HUES6 (cell line): ENCODE results near the gene SSTR1.

Experiments
- H3K27ac ChIP-seq: 2 replicates; pipeline ENCODE4 v1.7.0; 2013; ENCODE audit warnings: low read depth, mild to moderate bottlenecking, low read length, inconsistent platforms
- H3K27me3 ChIP-seq: 2 replicates; pipeline ENCODE4 v1.6.1; 2013; ENCODE audit warnings: low read length; ENCODE audit not compliant: control insufficient read depth, insufficient read depth
- H3K36me3 ChIP-seq: 2 replicates; pipeline ENCODE4 v1.6.1; 2013; ENCODE audit warnings: low read length; ENCODE audit not compliant: control insufficient read depth, insufficient read depth
- H3K4me1 ChIP-seq: 2 replicates; pipeline ENCODE4 v1.6.1; 2013; ENCODE audit warnings: low read length; ENCODE audit not compliant: control insufficient read depth, insufficient read depth
- H3K4me3 ChIP-seq: 2 replicates; pipeline ENCODE4 v1.5.1; 2013; ENCODE audit warnings: low read depth, low read length
- H3K9ac ChIP-seq: one replicate; pipeline ENCODE4 v1.6.1; 2013; ENCODE audit warnings: mild to moderate bottlenecking, low read length
- H3K9me3 ChIP-seq: 2 replicates; pipeline ENCODE4 v1.6.1; 2013; ENCODE audit warnings: low read depth, low read length; ENCODE audit not compliant: control insufficient read depth, insufficient read depth

The SSTR1 gene

GRCh38 chr14:38207736-38208617 lies at the start of gene SSTR1:
TSS of gene SSTR1 (plus strand) at chr14:38207904. CDS start at chr14:38209390, 1,486 bp downstream.
- Histone ChIP-seq H3K4me1 (peaks cover 30% of the 10 kb centered on the region), H3K4me3 (peak within 1 kb of the TSS; percentile 51), H3K9ac (peak within 1 kb of the TSS; percentile 38), H3K9me3 (peaks cover 3% of the 10 kb centered on the region; the same call in 1 of the 2 replicates), H3K27me3 (peaks cover 79% of the 10 kb centered on the region), H3K36me3 (no peaks in the 10 kb centered on the region), H3K27ac (no peak within 1 kb of the TSS)

GRCh38 chr14:38158468-38158867 lies 49.2 kb upstream of the SSTR1 start:
- H3K36me3 ChIP-seq, result no peaks in the 10 kb centered on the region
- no peak overlapping the region for H3K4me3 ChIP-seq
- H3K27ac ChIP-seq, result no peak overlapping the region
- no peaks in the 10 kb centered on the region for H3K9me3 ChIP-seq
- no peak overlapping the region for H3K9ac ChIP-seq
- H3K4me1 ChIP-seq, result peaks cover 13% of the 10 kb centered on the region
- no peaks in the 10 kb centered on the region for H3K27me3 ChIP-seq

- Histone ChIP-seq H3K9me3 (no peaks in the 10 kb centered on the region), H3K4me3 (no peak overlapping the region), H3K36me3 (no peaks in the 10 kb centered on the region), H3K9ac (no peak overlapping the region), H3K27ac (no peak overlapping the region), H3K27me3 (no peaks in the 10 kb centered on the region), H3K4me1 (peaks cover 6% of the 10 kb centered on the region)
These were observed 39.3 kb upstream of the SSTR1 start for GRCh38 chr14:38168416-38168815.

- Histone ChIP-seq H3K36me3 (no peaks in the 10 kb centered on the region), H3K27ac (no peak overlapping the region), H3K9ac (no peak overlapping the region), H3K4me3 (no peak overlapping the region), H3K4me1 (no peaks in the 10 kb centered on the region), H3K27me3 (no peaks in the 10 kb centered on the region), H3K9me3 (no peaks in the 10 kb centered on the region; the same call in 1 of the 2 replicates)
These were observed 36.5 kb upstream of the SSTR1 start for GRCh38 chr14:38171197-38171596.

GRCh38 chr14:38174711-38175110 lies 33.0 kb upstream of the SSTR1 start:
- Histone ChIP-seq H3K4me1 (no peaks in the 10 kb centered on the region), H3K9ac (no peak overlapping the region), H3K4me3 (no peak overlapping the region), H3K27ac (no peak overlapping the region), H3K36me3 (no peaks in the 10 kb centered on the region), H3K9me3 (peaks cover 12% of the 10 kb centered on the region; the same call in 1 of the 2 replicates), H3K27me3 (no peaks in the 10 kb centered on the region)

GRCh38 chr14:38175658-38176057 lies 32.0 kb upstream of the SSTR1 start:
- no peak overlapping the region for H3K27ac ChIP-seq
- peaks cover 14% of the 10 kb centered on the region; the same call in 1 of the 2 replicates for H3K9me3 ChIP-seq
- no peaks in the 10 kb centered on the region for H3K36me3 ChIP-seq
- no peaks in the 10 kb centered on the region for H3K4me1 ChIP-seq
- no peaks in the 10 kb centered on the region for H3K27me3 ChIP-seq
- H3K9ac ChIP-seq, result no peak overlapping the region
- H3K4me3 ChIP-seq, result no peak overlapping the region

- Histone ChIP-seq H3K36me3 (no peaks in the 10 kb centered on the region), H3K4me3 (no peak overlapping the region), H3K4me1 (no peaks in the 10 kb centered on the region), H3K9ac (no peak overlapping the region), H3K9me3 (peaks cover 14% of the 10 kb centered on the region; the same call in 1 of the 2 replicates), H3K27me3 (no peaks in the 10 kb centered on the region), H3K27ac (no peak overlapping the region)
These were observed 31.3 kb upstream of the SSTR1 start for GRCh38 chr14:38176379-38176778.

- Histone ChIP-seq H3K36me3 (no peaks in the 10 kb centered on the region), H3K9me3 (peaks cover 9% of the 10 kb centered on the region; the same call in 1 of the 2 replicates), H3K27ac (no peak overlapping the region), H3K4me3 (no peak overlapping the region), H3K9ac (no peak overlapping the region), H3K4me1 (peaks cover 24% of the 10 kb centered on the region), H3K27me3 (no peaks in the 10 kb centered on the region)
These were observed 23.6 kb upstream of the SSTR1 start for GRCh38 chr14:38184132-38184531.

- Histone ChIP-seq H3K9ac (no peak overlapping the region), H3K27ac (no peak overlapping the region), H3K9me3 (peaks cover 2% of the 10 kb centered on the region; the same call in 1 of the 2 replicates), H3K4me1 (peaks cover 35% of the 10 kb centered on the region), H3K27me3 (no peaks in the 10 kb centered on the region), H3K4me3 (no peak overlapping the region), H3K36me3 (no peaks in the 10 kb centered on the region)
These were observed 22.0 kb upstream of the SSTR1 start for GRCh38 chr14:38185671-38186070.

GRCh38 chr14:38186216-38186615 lies 21.5 kb upstream of the SSTR1 start:
- peaks cover 2% of the 10 kb centered on the region; the same call in 1 of the 2 replicates for H3K9me3 ChIP-seq
- H3K36me3 ChIP-seq, result peaks cover under 1% of the 10 kb centered on the region; the same call in 1 of the 2 replicates
- peaks cover 35% of the 10 kb centered on the region for H3K4me1 ChIP-seq
- H3K27ac ChIP-seq, result no peak overlapping the region
- H3K4me3 ChIP-seq, result no peak overlapping the region
- H3K27me3 ChIP-seq, result no peaks in the 10 kb centered on the region
- no peak overlapping the region for H3K9ac ChIP-seq

- H3K9me3 ChIP-seq, result no peaks in the 10 kb centered on the region; the same call in 1 of the 2 replicates
- H3K9ac ChIP-seq, result no peak overlapping the region
- peak overlapping the region; percentile 45; the same call in 1 of the 2 replicates for H3K27ac ChIP-seq
- H3K4me1 ChIP-seq, result peaks cover 35% of the 10 kb centered on the region
- H3K27me3 ChIP-seq, result no peaks in the 10 kb centered on the region
- H3K4me3 ChIP-seq, result no peak overlapping the region
- H3K36me3 ChIP-seq, result peaks cover 12% of the 10 kb centered on the region
These were observed 20.2 kb upstream of the SSTR1 start for GRCh38 chr14:38187528-38187927.
